HepG2 (cell line): ENCODE data around the gene TBC1D24. TPM values are rescaled to one million over a fixed set of nuclear protein-coding genes. Genes with fewer than 3 reads are reported as not detected.

Experiments
- ATF2 ChIP-seq: sonication (generic); formaldehyde crosslinking; IDR thresholded peaks from 2 replicates; pipeline ENCODE4 v1.4.0; 2020; ENCODE audit warnings: missing genetic modification reagents
- CEBPG ChIP-seq: IDR thresholded peaks from 2 replicates; pipeline ENCODE4 v1.6.1; 2016
- CERS6 ChIP-seq: sonication (generic); formaldehyde crosslinking; IDR thresholded peaks from 2 replicates; pipeline ENCODE4 v1.5.0; 2020; ENCODE audit warnings: missing genetic modification reagents
- E2F1 ChIP-seq: sonication (generic); formaldehyde crosslinking; IDR thresholded peaks from 2 replicates; pipeline ENCODE4 v1.5.0; 2020; ENCODE audit warnings: missing genetic modification reagents
- FOXJ3 ChIP-seq: sonication (generic); formaldehyde crosslinking; IDR thresholded peaks from 2 replicates; pipeline ENCODE4 v1.4.0; 2020; ENCODE audit warnings: missing genetic modification reagents, mild to moderate bottlenecking, borderline replicate concordance
- FOXP4 ChIP-seq: sonication (generic); formaldehyde crosslinking; IDR thresholded peaks from 2 replicates; pipeline ENCODE4 v1.4.0; 2020; ENCODE audit warnings: missing genetic modification reagents
- GATAD2A ChIP-seq: IDR thresholded peaks from 2 replicates; pipeline ENCODE4 v1.6.1; 2016
- KDM4B ChIP-seq: sonication (generic); formaldehyde crosslinking; IDR thresholded peaks from 2 replicates; pipeline ENCODE4 v1.4.0; 2020; ENCODE audit warnings: missing genetic modification reagents
- KMT2A ChIP-seq: sonication (generic); formaldehyde crosslinking; IDR thresholded peaks from 2 replicates; pipeline ENCODE4 v1.4.0; 2020; ENCODE audit warnings: missing genetic modification reagents
- RFXANK ChIP-seq: IDR thresholded peaks from 2 replicates; pipeline ENCODE4 v1.6.1; 2016
- SOX13 ChIP-seq, 3 experiments: fragments of 450-650 bp in 1 of 3; sonication (generic) in 1 of 3; formaldehyde crosslinking in 1 of 3; IDR thresholded peaks in 2 of 3; conservative IDR thresholded peaks in 1 of 3; 2 replicates each; pipeline versions ENCODE4 v1.5.0 to v1.6.1; 2016 to 2020; ENCODE audit warnings: antibody characterized with exemption in 1 of 3, mild to moderate bottlenecking in 1 of 3, missing compliant biosample characterization in 1 of 3, missing genetic modification reagents in 1 of 3, moderate library complexity in 1 of 3
- TBL1XR1 ChIP-seq: fragments of 150-350 bp; IDR thresholded peaks from 2 replicates; pipeline ENCODE4 v1.6.1; 2014; ENCODE audit warnings: borderline replicate concordance, low read length; ENCODE audit not compliant: partially characterized antibody
- ZC3H4 ChIP-seq: sonication (generic); formaldehyde crosslinking; IDR thresholded peaks from 2 replicates; pipeline ENCODE4 v1.4.0; 2020; ENCODE audit warnings: missing genetic modification reagents, borderline replicate concordance
- ZFP91 ChIP-seq: sonication (generic); formaldehyde crosslinking; IDR thresholded peaks from 2 replicates; pipeline ENCODE4 v1.9.0; 2022; ENCODE audit warnings: missing genetic modification reagents, mild to moderate bottlenecking, borderline replicate concordance
- ZNF20 ChIP-seq: sonication (generic); formaldehyde crosslinking; IDR thresholded peaks from 2 replicates; pipeline ENCODE4 v1.4.0; 2020; ENCODE audit warnings: mild to moderate bottlenecking, moderate library complexity, missing genetic modification reagents
- ZNF282 ChIP-seq: fragments of 450-650 bp; IDR thresholded peaks from 2 replicates; pipeline ENCODE4 v1.6.1; 2018; ENCODE audit not compliant: partially characterized antibody
- ZNF414 ChIP-seq: sonication (generic); formaldehyde crosslinking; IDR thresholded peaks from 2 replicates; pipeline ENCODE4 v1.5.0; 2020; ENCODE audit warnings: missing genetic modification reagents
- ZNF567 ChIP-seq: sonication (generic); formaldehyde crosslinking; IDR thresholded peaks from 2 replicates; pipeline ENCODE4 v1.8.1; 2023; ENCODE audit warnings: mild to moderate bottlenecking, missing genetic modification reagents, borderline replicate concordance
- ZNF570 ChIP-seq: sonication (generic); formaldehyde crosslinking; IDR thresholded peaks from 2 replicates; pipeline ENCODE4 v1.4.0; 2020; ENCODE audit warnings: mild to moderate bottlenecking, missing genetic modification reagents, borderline replicate concordance
- ZNF572 ChIP-seq: sonication (generic); formaldehyde crosslinking; IDR thresholded peaks from 2 replicates; pipeline ENCODE4 v1.5.1; 2020; ENCODE audit warnings: mild to moderate bottlenecking, missing genetic modification reagents
- ZNF607 ChIP-seq: sonication (generic); formaldehyde crosslinking; IDR thresholded peaks from 2 replicates; pipeline ENCODE4 v1.5.1; 2020; ENCODE audit warnings: missing genetic modification reagents, mild to moderate bottlenecking, borderline replicate concordance
- ZNF883 ChIP-seq: sonication (generic); formaldehyde crosslinking; IDR thresholded peaks from 2 replicates; pipeline ENCODE4 v1.5.1; 2020; ENCODE audit warnings: mild to moderate bottlenecking, missing genetic modification reagents; ENCODE audit errors: not compliant biosample characterization
- polyA plus RNA-seq, 8 experiments: library from polyadenylated mRNA; depleted of rRNA in 3 of 8; stranded (reverse) in 7 of 8; unstranded in 1 of 8; fragments of >200 nt; fragmentation: Illumina TruSeq in 4 of 8; extraction: Trizol in 4 of 8; gene quantifications; 2 replicates each; pipeline versions ENCODE4 v1.2.1 to v1.2.3, GENCODE V29; 2011 to 2016; ENCODE audit warnings: low read depth in 4 of 8, missing spikeins in 1 of 8, mixed read lengths in 1 of 8; ENCODE audit not compliant: insufficient read depth in 1 of 8
- total RNA-seq, 5 experiments: library from RNA; depleted of rRNA; stranded (reverse); fragments of >200 nt; fragmentation: Illumina TruSeq; extraction: Trizol; gene quantifications; 2 replicates each; pipeline ENCODE4 v1.2.3, GENCODE V29; 2016; ENCODE audit warnings: low read depth in 1 of 5

Gene TBC1D24
- total and polyA plus RNA-seq, 2 of the 13 experiments (the other 11 are each of a cell fraction or from before 2014, with no cell fraction given) = 7.7 to 13.7 TPM

- TF ChIP-seq CEBPG (CRISPR knock-in tag) (peak; percentile 93), ZC3H4 (CRISPR knock-in tag) (no peak), CERS6 (CRISPR knock-in tag) (no peak), E2F1 (CRISPR knock-in tag) (no peak), FOXP4 (CRISPR knock-in tag) (peak; percentile 89), ZFP91 (CRISPR knock-in tag) (peak; percentile 55; the same call in 1 of the 2 replicates), ATF2 (CRISPR knock-in tag) (peak; percentile 56; the same call in 1 of the 2 replicates), ZNF570 (CRISPR knock-in tag) (no peak), KMT2A (CRISPR knock-in tag) (no peak), FOXJ3 (CRISPR knock-in tag) (peak; percentile 51; the same call in 1 of the 2 replicates), ZNF567 (CRISPR knock-in tag) (no peak), RFXANK (CRISPR knock-in tag) (no peak), ZNF282 (no peak), ZNF883 (CRISPR knock-in tag) (no peak), TBL1XR1 (peak; percentile 70), ZNF572 (peak; percentile 74; the same call in 1 of the 2 replicates), ZNF414 (peak; percentile 15; the same call in 1 of the 2 replicates), GATAD2A (CRISPR knock-in tag) (peak; percentile 81), ZNF20 (no peak), ZNF607 (peak; percentile 84; the same call in 1 of the 2 replicates), SOX13 (IDR thresholded peaks at IDR 0.05) (no peak; the same call in 1 of the 2 replicates), SOX13 (CRISPR knock-in tag; conservative IDR thresholded peaks at IDR 0.05 in 1 of 2, IDR thresholded peaks at IDR 0.05 in 1 of 2) (peak in 1 of 2 experiments; percentile 76; a peak in 2 of 4 replicates), KDM4B (no peak)
These were observed 10.1 kb downstream of the TBC1D24 start (continued) for GRCh38 chr16:2484898-2485508.
